Measurements from ENCODE around the gene CAPS2.

Gene CAPS2

DNA sequence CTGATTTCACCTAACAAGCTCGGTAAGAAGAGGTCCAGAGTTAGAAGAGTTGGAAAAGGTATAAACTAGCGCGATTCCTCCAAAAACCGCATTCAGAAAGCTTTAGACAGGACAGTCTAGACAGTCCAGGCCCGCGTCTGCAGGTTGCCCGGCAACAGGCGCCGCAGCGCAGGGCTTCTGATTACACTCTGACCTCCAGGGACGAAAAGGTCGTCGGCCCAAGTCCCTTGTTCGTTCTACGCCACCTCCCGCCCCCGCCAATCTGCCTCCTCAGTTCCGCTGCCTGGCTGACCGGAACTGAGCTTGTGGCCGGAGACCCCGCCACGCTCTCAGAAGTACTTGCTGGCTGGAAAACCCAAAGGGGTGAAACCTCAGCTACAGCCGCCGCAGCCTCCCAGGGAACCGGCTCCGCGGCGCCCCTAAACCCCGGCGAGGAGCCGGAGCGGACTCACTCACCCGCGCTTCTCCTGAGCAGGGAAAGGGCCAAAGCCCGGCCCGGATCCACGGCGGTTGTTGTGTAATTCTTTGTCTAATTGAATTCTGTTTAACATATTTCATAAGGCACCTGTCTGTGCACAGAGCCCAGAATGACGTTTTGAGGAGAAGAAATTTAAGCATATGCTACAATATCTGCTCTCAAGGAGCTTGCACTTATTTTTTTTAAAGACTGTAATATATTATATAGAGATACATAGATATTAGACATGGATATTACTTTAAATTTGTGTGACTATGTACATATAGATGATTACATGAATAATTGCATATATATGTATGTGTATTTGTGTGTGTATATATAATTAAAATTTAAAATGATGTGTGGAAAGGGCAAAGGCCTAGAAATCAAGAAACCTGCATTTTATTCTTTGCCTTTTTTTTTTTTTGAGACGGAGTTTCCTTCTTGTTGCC is at the start of gene CAPS2 (continued):
- TF ChIP-seq ZNF610 (tag by site-specific recombination; IDR thresholded peaks at IDR 0.05; ENCODE audit: borderline replicate concordance) = no peak
- TF ChIP-seq ZNF76 (tag by site-specific recombination; IDR thresholded peaks at IDR 0.05; ENCODE audit: borderline replicate concordance, low read depth) = no peak
- peak; percentile 65; the same call in 1 of the 2 replicates for TF ChIP-seq ZNF324 (tag by site-specific recombination; IDR thresholded peaks at IDR 0.05)
- TF ChIP-seq ZNF302 (tag by site-specific recombination; IDR thresholded peaks at IDR 0.05; ENCODE audit: low read depth) = no peak
- TF ChIP-seq SCRT2 (tag by site-specific recombination; IDR thresholded peaks at IDR 0.05) = peak; percentile 94
- TF ChIP-seq, protein P1, sequence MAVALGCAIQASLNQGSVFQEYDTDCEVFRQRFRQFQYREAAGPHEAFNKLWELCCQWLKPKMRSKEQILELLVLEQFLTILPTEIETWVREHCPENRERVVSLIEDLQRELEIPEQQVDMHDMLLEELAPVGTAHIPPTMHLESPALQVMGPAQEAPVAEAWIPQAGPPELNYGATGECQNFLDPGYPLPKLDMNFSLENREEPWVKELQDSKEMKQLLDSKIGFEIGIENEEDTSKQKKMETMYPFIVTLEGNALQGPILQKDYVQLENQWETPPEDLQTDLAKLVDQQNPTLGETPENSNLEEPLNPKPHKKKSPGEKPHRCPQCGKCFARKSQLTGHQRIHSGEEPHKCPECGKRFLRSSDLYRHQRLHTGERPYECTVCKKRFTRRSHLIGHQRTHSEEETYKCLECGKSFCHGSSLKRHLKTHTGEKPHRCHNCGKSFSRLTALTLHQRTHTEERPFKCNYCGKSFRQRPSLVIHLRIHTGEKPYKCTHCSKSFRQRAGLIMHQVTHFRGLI (tag by site-specific recombination; IDR thresholded peaks at IDR 0.05) = no peak
- TF ChIP-seq, protein P2, sequence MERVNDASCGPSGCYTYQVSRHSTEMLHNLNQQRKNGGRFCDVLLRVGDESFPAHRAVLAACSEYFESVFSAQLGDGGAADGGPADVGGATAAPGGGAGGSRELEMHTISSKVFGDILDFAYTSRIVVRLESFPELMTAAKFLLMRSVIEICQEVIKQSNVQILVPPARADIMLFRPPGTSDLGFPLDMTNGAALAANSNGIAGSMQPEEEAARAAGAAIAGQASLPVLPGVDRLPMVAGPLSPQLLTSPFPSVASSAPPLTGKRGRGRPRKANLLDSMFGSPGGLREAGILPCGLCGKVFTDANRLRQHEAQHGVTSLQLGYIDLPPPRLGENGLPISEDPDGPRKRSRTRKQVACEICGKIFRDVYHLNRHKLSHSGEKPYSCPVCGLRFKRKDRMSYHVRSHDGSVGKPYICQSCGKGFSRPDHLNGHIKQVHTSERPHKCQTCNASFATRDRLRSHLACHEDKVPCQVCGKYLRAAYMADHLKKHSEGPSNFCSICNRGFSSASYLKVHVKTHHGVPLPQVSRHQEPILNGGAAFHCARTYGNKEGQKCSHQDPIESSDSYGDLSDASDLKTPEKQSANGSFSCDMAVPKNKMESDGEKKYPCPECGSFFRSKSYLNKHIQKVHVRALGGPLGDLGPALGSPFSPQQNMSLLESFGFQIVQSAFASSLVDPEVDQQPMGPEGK (tag by site-specific recombination; IDR thresholded peaks at IDR 0.05) = peak; percentile 40; the same call in 1 of the 2 replicates
- peak; percentile 94 for TF ChIP-seq ZNF10 (tag by site-specific recombination; IDR thresholded peaks at IDR 0.05)
- no peak for TF ChIP-seq SALL2 (tag by site-specific recombination; IDR thresholded peaks at IDR 0.05; ENCODE audit: borderline replicate concordance)
- TF ChIP-seq ZNF548 (tag by site-specific recombination; IDR thresholded peaks at IDR 0.05) = no peak
- TF ChIP-seq ZNF660 (tag by site-specific recombination; IDR thresholded peaks at IDR 0.05) = peak; percentile 95
- peak; percentile 87 for TF ChIP-seq ZBTB8A (tag by site-specific recombination; IDR thresholded peaks at IDR 0.05)
- TF ChIP-seq KLF1 (tag by site-specific recombination; IDR thresholded peaks at IDR 0.05) = no peak
- TF ChIP-seq ZNF621 (tag by site-specific recombination; IDR thresholded peaks at IDR 0.05) = no peak
- no peak for TF ChIP-seq ZNF266 (tag by site-specific recombination; IDR thresholded peaks at IDR 0.05; ENCODE audit: low read depth)
- TF ChIP-seq, protein P3, sequence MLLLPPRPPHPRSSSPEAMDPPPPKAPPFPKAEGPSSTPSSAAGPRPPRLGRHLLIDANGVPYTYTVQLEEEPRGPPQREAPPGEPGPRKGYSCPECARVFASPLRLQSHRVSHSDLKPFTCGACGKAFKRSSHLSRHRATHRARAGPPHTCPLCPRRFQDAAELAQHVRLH (tag by site-specific recombination; IDR thresholded peaks at IDR 0.05) = peak; percentile 51; the same call in 1 of the 2 replicates
- no peak for TF ChIP-seq ZNF473 (tag by site-specific recombination; IDR thresholded peaks at IDR 0.05)
- no peak for TF ChIP-seq TRIM28 (IDR thresholded peaks at IDR 0.05; ENCODE audit: borderline replicate concordance, low read length)
- TF ChIP-seq, protein P4, sequence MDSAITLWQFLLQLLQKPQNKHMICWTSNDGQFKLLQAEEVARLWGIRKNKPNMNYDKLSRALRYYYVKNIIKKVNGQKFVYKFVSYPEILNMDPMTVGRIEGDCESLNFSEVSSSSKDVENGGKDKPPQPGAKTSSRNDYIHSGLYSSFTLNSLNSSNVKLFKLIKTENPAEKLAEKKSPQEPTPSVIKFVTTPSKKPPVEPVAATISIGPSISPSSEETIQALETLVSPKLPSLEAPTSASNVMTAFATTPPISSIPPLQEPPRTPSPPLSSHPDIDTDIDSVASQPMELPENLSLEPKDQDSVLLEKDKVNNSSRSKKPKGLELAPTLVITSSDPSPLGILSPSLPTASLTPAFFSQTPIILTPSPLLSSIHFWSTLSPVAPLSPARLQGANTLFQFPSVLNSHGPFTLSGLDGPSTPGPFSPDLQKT (IDR thresholded peaks at IDR 0.05; ENCODE audit: borderline replicate concordance, low read depth, low read length) = no peak
- TF ChIP-seq, protein P5, sequence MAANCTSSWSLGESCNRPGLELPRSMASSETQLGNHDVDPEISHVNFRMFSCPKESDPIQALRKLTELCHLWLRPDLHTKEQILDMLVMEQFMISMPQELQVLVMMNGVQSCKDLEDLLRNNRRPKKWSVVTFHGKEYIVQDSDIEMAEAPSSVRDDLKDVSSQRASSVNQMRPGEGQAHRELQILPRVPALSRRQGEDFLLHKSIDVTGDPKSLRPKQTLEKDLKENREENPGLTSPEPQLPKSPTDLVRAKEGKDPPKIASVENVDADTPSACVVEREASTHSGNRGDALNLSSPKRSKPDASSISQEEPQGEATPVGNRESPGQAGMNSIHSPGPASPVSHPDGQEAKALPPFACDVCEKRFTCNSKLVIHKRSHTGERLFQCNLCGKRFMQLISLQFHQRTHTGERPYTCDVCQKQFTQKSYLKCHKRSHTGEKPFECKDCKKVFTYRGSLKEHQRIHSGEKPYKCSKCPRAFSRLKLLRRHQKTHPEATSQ (tag by site-specific recombination; IDR thresholded peaks at IDR 0.05) = no peak
- no peak for TF ChIP-seq ZNF214 (tag by site-specific recombination; IDR thresholded peaks at IDR 0.05; ENCODE audit: borderline replicate concordance)
- no peak for TF ChIP-seq HOXC10 (CRISPR knock-in tag; IDR thresholded peaks at IDR 0.05)
- TF ChIP-seq ZNF2 (tag by site-specific recombination; IDR thresholded peaks at IDR 0.05) = peak; percentile 83
- TF ChIP-seq TCF7L2 (IDR thresholded peaks at IDR 0.05; ENCODE audit: borderline replicate concordance, low read depth, low read length) = no peak
- peak; percentile 88 for TF ChIP-seq GLIS2 (tag by site-specific recombination; IDR thresholded peaks at IDR 0.05)
- 0 out of 2 replicates have a peak, but pooled peaks have one; percentile 22 for TF ChIP-seq ZIC2 (tag by site-specific recombination; IDR thresholded peaks at IDR 0.05)
- TF ChIP-seq, protein P6, sequence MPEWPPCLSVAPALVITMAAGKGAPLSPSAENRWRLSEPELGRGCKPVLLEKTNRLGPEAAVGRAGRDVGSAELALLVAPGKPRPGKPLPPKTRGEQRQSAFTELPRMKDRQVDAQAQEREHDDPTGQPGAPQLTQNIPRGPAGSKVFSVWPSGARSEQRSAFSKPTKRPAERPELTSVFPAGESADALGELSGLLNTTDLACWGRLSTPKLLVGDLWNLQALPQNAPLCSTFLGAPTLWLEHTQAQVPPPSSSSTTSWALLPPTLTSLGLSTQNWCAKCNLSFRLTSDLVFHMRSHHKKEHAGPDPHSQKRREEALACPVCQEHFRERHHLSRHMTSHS (tag by site-specific recombination; IDR thresholded peaks at IDR 0.05) = no peak
- TF ChIP-seq ZNF146 (tag by site-specific recombination; IDR thresholded peaks at IDR 0.05) = no peak
- TF ChIP-seq ZNF626 (tag by site-specific recombination; IDR thresholded peaks at IDR 0.05) = no peak
- TF ChIP-seq ZNF514 (tag by site-specific recombination; IDR thresholded peaks at IDR 0.05) = no peak
- TF ChIP-seq, protein P7, sequence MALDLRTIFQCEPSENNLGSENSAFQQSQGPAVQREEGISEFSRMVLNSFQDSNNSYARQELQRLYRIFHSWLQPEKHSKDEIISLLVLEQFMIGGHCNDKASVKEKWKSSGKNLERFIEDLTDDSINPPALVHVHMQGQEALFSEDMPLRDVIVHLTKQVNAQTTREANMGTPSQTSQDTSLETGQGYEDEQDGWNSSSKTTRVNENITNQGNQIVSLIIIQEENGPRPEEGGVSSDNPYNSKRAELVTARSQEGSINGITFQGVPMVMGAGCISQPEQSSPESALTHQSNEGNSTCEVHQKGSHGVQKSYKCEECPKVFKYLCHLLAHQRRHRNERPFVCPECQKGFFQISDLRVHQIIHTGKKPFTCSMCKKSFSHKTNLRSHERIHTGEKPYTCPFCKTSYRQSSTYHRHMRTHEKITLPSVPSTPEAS (tag by site-specific recombination; IDR thresholded peaks at IDR 0.05) = no peak
- no peak for TF ChIP-seq ZNF785 (tag by site-specific recombination; IDR thresholded peaks at IDR 0.05)
